Suprapubic skin (tissue), 3 donors: ENCODE measurements around the gene RPL27A.

Experiments
- EP300 ChIP-seq: sonication (generic); formaldehyde crosslinking; IDR thresholded peaks from one replicate; pipeline ENCODE4 v1.6.1; 2017; ENCODE audit warnings: antibody characterized with exemption
- POLR2A ChIP-seq, 2 donors: fragments of 450-650 bp; IDR thresholded peaks; one replicate each; pipeline ENCODE4 v1.6.1; 2017; ENCODE audit warnings: antibody characterized with exemption in 2 of 2, mild to moderate bottlenecking in 2 of 2, moderate library complexity in 2 of 2
- TF ChIP-seq, protein P1 (sequence below), 2 donors: fragments of 200-600 bp in 1 of 2; fragments of 450-650 bp in 1 of 2; sonication (generic) in 1 of 2; IDR thresholded peaks; one replicate each; pipeline ENCODE4 v1.5.1; 2016 to 2019; ENCODE audit warnings: antibody characterized with exemption in 2 of 2, mild to moderate bottlenecking in 1 of 2, moderate library complexity in 1 of 2

DNA sequence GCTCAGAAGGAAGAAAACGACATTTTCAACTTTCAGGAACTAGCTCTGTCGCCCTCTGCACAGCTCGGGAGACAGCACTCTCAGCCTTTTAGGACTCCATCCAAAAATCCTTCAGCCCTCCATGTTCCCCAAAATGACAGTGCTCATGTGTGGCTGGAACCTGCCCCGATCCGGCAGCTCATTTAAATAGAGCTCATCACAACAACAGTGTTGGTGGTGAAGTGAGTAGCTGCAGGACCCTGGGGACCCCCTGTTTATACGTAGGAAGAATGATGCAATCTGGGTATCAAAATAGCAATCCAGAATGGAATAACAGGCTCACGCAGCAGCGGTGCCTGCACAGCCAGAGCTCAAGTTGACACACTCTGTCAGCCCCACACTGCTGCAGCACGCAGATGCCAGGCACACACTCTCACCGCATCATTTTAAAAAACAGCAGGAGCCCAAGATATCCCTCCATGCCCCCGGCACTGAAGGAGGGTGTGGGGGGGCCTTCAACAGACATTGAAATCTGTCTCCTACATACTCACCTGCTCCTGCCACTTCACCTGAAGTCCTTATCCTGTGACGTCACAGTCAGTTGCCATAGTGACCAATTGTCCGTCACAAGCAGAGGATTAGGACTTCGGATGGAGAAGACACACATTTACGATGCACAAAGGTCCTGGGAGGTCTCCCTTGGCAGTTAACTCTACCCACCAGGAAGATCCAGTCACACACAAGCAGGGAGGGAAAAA is 24.1 kb upstream of the RPL27A start:
- TF ChIP-seq, protein P1, sequence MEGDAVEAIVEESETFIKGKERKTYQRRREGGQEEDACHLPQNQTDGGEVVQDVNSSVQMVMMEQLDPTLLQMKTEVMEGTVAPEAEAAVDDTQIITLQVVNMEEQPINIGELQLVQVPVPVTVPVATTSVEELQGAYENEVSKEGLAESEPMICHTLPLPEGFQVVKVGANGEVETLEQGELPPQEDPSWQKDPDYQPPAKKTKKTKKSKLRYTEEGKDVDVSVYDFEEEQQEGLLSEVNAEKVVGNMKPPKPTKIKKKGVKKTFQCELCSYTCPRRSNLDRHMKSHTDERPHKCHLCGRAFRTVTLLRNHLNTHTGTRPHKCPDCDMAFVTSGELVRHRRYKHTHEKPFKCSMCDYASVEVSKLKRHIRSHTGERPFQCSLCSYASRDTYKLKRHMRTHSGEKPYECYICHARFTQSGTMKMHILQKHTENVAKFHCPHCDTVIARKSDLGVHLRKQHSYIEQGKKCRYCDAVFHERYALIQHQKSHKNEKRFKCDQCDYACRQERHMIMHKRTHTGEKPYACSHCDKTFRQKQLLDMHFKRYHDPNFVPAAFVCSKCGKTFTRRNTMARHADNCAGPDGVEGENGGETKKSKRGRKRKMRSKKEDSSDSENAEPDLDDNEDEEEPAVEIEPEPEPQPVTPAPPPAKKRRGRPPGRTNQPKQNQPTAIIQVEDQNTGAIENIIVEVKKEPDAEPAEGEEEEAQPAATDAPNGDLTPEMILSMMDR (IDR thresholded peaks at IDR 0.05) = no peak
- TF ChIP-seq EP300 (no peak), POLR2A (IDR thresholded peaks at IDR 0.05) (no peak)
